HG02610 (cell line): ENCODE results near the gene PRDM11.

Experiments
- ATAC-seq: cut with Tn5 transposase; IDR thresholded peaks from one replicate; pipeline ENCODE4 v1.9.1; 2021; ENCODE audit warnings: mild to moderate bottlenecking, moderate library complexity; ENCODE audit not compliant: unreplicated experiment

The PRDM11 gene

DNA sequence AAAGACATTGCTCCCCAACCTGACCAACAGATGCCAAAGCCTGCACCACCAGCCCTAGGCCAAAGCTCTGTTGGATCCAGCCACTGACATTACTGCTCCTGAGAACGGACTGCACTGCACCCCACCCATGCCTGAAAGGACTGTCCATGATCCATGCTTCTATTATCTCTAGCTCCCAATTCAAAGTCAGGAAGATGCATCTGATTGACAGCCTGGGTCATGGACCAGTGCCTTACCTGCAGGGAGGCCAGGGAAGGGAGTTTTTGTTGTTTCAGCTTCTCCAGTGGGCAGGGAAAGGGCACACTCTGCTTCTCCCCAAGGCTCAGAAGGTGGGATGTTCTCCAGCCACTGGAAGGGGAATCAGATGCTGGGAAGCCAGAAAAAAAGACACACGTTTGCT, 4.8 kb upstream of the PRDM11 start:
- ATAC-seq = no peak

DNA sequence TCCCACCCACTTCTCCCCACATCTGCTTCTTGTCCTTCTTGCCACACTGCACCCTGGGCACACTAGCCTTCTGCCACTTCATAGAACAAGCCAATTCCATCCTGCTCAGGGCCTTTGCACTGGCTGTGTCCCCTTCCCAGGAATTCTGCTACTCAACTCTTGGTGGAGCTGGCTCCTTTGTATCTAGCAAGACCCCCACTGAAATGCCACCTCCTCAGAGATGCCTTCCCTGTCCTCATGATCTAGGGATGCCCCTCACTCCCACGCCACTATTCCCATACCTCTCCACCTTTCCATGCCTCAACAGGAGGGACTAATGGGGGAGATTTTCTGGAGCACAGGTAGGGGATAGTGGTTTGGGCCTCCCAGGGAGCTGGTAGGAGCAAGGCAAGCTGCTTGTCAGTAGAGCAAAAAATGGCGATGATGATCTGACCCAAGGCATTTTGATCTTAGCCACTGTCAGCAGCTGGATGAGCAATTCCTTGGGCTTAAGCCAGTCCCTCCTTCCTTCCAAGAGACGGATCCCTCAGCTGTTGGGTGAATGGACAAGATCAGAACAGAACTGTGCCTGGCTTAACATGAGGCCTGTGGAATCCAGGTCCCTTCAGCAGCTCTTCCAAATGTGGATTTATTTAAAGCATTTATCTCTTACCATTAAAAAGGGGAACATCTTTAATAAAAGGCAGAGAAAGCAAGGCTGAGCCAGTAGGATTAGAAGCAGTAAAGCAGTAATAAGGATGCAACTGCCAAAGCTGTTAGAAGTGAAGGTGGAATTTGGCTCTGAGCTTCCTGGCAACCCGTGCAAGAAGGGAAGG, 4.0 kb upstream of the PRDM11 start:
- ATAC-seq = no peak

DNA sequence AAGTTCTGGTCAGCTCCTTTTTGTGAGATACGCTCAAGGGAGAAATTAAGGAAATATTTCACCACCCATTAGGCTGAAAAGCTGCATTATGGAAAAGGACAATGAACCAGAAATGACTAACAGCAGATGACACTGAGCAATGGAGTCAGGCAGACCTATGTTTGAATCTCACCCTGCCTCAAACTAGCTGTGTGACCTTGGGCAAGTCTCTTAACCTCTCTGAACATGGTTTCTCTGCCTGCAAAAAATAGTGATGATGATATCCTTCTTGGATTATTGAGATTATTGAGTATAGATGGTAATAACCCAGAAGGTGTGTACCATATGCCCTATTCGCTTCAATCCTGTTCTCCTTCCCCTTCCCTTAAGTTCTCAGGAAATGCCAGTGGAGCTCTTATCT, 2.9 kb upstream of the PRDM11 start:
- no peak for ATAC-seq

DNA sequence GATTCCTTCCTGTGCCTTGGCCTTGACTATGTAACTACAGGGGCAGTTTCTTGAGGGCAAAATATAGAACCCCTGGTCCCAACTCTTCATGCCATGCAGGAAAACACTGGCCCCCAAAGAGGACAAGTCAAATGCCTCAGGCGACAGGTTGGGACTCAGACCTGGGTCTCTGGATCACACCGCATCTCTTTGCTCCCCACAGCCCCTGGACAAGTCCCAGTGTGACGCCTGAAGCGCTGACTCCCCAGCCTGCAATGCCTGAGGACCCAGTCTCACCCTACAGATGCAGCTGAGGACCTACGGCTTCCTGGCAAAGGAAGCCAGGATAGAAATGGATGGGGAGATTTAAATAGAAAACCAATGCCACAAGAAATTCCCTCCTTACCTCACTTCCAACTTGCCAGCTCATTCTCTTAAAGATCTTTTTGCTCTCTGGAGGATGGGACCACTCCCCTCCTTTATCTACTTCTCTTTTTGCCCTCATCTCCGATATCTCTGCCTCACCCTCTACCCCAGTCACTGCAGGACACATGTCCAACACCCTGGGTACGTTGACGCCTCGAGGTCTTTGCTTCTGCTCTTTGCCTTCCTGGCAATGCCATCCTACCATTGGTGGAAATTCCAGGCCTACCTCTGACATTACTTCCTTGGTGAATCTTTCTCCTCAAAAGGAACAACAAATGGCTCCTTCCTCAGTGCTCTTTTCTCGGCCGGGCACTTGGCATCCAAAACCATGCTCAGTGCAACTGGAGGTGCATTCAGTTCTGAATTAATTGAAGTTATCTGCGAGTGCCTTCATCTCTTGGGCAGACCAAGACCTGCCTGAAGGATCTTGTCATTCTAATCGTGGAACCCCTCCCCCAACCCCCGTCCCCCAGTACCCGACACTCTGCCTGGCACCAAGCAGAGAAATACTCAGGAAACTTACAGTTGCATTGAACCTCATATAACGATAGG, 2.0 kb upstream of the PRDM11 start:
- ATAC-seq = no peak

DNA sequence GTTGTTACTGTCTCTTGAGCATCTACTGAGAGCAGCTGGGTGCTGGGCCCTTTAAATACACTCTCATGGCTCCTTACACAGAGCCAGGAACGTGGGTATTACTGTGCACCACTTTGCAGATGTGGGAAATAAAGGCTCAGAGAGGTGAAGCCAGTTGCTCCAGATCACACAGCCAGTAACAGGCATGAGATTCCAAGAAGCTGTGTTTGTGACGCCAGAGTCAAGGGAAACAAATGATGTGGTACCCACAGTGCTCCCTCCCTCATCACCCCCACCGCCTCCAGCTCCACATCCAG, 1.4 kb upstream of the PRDM11 start:
- no peak for ATAC-seq

DNA sequence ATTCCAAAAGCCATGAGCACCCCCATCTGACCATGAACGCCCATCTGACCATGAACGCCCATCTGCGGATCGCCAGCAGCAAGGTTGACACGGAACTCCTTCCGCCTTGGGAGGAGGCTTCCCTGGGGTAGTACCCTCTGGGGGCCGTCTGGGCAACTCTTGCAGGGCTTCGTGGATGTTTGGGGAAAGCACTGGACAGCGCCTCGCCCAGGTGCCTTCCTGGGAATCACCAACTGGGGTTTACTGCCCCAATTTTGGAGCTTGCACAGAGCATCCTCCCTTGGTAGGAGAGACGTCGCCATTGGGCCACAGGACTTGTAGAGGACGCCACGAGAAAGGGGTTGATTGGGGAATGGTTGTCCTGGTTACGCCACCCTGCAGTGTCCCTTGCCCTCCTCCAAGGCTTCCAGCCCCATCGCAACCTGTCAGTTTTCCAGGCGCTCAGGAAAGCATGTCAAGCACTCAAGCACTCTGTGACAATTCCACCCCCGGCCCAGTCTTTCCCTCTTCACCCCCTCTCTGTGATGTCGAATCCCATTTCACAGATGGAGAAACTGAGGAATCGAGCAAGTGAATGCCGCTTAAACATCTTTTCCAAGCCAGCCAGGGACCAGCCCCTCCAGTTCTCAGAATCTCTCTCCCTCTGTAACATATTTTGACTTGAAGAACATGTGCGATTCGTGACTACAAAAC, 914 bp upstream of the PRDM11 start:
- ATAC-seq = no peak

DNA sequence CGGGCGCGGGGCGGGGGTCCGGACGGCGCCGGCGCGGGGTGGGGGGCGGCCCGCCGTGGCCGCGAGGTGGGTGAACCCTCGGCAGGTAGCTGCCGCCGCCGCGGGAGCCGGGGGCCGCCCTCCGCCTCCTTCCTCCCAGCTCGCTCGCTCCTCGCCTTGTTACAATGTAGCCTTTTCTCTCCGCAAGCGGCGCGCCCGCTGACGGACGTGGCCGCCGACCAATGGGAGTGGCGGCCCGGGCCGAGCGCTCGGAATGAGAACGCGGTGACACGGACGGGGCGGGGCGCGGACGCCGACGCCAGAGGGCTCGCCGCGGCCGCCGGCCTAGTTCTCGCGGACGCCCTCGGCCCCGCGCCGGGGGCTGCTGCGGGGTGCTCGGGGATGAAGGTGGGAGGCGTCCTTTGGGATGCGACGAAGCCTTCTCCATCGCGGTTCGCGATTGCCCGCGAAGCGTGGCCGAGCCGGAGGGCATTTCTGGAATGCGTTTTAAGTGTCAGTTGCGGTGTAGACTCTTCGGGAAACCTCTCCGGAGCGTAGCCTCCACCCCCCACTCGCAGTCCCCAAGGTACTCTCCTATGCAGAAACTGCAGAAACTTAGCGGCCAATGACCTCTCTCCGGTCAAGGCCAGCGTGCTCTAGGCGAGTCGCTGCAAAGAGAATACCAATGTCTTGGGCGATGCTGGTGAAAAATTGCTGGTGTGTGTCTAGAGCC, 734 bp downstream of the PRDM11 start:
- ATAC-seq = peak; percentile 99

DNA sequence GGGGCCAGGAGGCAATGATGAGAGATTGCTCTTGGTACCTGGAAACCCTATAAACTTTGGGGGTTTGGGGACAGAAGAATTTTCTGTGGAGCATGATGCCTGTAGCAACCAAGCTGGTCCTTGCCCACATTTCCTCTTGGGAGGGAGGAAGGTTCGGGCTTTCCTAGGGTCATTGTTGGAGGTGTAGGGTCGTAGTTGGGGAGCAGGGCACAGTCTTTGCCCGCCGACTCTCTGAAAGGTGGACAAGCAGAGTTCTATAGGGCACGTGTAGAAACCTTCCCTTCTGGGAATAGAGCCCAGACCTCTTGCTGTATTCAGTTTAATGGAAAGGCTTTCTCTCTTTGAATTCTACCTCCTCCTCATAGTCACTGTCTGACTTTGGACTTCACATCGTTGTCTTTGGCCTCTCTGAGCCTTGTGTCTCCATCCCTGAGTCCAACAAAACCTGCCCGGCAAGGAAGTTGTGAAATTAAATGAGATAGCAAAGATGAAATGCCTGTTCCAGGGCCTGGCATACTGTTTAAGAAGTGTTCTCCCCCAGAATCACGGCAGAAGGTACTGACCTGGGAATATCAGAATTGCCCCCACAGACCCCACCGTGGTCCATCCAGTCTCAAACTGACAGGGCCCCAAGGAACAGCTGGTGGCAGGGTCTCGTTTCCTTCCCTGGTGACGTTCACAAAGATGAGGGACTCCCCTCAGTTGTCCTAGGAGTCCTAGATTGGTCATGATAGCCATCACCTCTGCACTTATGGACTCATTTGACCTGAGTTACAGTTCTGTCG, 1.6 kb downstream of the PRDM11 start:
- no peak for ATAC-seq

DNA sequence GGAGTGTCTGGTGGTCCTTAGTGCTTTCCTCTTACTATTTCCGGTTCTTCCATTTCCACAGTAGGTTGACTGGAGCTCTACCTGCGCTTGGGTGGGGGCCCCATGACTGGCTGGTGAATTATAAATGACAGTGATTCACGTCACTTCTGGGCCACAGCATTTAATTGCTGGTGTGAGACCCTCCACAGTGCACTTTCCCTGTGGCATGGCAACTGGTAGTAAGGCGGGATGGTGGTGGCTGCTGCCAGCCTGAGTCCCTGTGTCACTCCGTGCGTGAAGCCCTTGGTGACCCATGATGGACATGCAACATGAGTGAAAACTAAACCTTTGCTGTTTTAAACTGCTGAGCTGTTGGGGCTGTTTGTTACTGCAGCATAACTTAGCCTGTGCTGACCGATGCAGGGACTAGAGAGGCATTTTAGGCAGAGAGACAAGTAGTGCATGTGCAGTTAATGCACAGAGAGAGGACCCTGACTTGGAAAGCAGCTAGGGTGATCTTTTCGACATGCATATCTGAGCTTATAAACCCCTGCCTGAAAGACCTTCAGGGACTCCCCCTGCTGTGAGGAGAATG, 3.1 kb downstream of the PRDM11 start:
- ATAC-seq = no peak

DNA sequence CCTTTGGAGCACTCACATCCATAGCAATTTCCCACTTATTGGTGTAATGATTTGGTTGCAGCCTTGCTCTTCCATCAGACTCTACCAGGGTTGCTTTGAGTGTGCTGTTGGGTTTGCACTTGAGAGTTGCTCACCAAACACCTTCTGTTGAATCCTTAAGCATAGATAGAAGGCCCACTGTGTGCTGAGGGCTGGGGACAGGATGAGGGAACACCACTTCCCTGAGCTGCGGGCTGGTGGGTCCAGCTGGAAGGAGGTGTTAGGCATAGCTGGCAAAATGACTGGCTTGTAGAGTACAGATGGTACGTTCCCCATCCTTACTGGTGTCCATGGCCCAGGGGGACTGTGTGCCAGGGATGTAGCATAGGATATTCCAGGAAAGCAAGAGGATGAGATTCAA, 3.9 kb downstream of the PRDM11 start:
- no peak for ATAC-seq

DNA sequence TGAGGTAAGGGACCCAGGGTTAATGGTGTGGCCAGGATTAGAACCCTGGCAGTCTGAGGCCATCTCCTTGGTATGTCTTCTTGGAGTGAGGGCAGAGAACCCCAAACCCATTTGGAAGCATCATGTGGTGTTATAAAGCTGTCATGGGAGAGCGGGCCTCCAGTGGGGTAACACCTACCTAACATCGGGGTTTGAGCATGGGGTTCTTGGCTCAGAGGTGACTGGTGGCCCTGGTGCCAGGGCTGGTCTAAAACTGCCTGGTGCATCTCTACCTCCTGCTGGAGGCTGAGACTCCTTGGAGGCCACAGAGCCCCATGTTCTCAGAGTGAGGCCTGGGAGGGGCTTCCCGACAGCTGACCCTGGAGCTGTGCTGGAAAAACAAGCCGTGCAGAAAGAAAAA, 4.5 kb downstream of the PRDM11 start:
- no peak for ATAC-seq

DNA sequence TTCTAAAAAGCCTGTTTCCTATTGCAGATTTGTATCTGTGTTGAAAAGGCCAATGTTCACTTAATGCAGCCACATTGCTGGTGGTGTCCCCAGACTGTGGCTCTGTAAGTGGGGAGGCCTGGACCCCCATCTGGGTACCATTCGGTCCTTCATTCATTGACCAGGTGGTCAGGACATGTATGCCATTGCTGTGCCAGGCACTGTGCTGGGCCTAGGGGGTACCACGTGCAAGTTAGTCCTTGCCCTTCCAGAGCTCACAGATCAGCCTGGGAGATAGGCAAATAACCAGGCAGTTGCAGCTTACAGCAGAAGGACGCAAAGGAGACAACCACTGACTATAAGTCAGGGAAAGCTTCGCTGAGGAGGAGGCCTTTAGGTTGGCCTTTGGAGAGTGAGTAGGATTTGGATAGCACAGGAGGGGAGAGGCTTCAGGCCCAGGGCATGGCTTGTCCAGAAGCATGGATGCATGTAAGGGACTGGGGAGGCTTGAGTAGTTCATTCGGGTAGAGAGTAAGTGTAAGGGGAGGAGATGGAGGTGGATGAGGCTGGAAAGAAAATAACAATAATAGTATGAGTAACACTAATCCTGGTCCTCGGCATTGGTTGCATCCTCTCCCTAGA, 5.0 kb downstream of the PRDM11 start:
- ATAC-seq = no peak

DNA sequence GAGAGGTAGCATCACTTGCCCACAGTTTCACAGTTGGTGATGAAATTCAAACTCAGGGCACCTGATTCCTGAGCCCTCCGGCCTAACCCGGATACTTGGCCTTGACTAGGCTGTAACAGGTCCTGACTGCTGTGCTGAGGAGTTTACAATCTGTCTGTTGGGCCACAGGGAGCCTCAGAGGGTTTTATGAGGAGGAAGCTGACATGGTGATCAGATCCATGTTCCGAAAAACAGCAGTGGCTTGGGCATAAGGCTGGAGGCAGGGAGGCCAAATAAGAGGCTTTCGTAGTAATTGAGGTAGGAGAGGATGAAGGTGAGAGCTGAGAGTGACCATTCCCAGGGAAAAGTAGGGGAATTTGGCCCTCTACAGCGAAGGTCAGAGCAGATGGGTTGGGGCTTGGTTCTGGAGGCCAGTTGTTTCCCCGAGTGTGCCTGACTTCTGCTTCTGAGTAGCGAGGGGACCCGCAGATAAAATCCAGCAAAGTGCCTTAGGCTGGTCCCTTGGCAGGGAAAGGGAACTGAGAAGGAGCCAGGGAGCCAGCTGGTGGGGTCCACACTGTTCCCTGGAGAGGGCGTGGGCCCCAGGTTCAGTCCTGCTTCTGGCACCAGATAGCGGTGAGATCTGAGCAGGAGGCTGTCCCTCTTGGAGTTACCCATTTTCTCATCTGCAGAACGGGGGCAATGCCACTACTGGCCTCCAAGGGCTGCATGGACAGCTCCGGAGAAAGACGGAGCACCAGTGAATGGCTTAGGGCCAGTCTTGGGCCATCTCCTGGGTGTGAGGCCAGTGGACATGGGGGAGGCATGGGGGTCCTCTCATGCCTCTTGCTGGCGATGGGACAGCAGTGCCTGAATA, 6.5 kb downstream of the PRDM11 start:
- no peak for ATAC-seq

DNA sequence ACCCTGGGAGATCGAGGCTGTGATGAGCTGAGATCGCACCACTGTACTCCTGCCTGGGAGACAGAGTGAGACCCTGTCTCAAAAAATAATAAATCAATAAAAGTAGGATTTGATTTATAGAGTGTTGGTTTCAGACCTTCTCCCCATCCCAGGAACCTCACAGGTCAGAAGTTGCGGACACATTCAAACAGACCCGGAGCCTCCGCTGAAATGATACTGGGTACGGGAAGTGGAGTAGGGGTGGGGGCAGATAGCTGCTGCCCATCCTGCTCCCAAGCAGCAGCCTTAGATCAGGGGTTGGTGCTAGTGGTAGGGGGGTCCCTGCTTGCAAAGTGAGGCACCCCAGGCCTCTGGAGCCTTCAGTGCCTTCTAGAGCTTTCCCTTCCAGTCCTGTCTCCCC, 7.8 kb downstream of the PRDM11 start:
- no peak for ATAC-seq

DNA sequence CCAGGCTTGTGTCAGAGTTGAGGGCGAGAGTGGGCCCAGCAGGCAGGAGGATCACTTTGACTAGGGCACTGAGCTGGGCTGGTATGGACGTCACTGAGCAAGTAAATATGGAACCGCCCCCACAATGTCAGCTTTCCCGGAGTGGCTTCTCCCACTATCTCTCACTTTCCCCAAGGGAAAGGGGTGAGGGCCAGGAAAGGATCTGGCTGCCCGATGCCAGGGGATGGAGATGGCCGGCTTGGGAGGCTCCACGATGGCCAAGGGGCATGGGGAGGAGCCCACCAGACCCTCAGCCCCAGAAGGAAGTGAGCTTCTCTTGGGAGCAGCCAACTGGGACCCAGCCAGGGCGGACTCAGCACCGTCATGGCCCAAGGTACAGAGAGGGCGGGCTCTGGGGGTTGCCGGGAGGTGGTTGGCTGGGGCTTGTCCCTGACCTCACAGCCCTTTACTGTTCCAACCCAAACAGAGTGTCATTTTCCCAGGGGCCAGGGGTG, 8.7 kb downstream of the PRDM11 start:
- no peak for ATAC-seq

DNA sequence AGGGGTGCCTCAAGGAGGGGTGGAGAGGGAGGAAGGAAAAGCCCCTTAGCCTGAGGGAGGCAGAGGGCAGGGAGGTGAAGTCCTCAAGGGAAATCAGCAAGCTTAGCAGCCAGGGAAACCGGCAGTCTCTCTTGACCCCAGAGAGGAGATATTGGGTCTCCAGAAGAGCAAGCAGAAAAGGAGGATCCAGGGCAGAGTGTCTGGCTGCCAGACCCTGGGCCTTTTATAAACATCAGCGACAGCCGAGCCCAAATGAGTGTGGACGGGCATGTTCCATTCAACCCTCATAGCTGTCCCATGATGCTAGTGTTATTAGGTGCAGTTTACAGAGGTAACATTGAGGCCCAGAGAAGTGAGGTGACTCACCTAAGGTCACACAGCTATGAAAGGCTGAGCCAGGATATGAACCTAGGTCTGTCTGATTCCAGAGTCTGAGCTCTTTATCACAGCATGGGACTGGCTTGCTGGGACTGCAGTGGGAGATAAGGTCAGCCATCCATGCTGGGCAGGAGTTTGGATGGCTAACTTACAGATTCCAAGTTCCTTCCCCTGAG, 9.3 kb downstream of the PRDM11 start:
- ATAC-seq = no peak

DNA sequence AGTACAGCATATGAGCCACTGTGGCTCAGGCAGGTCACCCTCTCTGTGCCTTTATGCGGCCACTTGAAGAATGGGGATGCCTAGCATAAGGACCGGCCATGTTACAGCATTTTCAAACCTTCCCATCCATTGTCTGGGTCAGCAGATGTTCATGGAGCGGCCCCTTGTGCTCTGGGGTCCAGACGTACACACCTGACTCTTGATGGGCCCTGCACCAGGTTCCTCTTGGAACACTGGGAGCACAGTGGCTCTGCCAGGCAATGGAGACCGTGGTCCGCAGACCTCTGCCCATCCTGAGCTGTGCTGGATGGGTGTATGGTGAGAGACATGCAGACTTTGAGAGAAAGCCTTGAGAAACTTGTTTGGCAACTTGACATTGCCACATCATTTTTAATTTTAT, 9.8 kb downstream of the PRDM11 start:
- no peak for ATAC-seq

DNA sequence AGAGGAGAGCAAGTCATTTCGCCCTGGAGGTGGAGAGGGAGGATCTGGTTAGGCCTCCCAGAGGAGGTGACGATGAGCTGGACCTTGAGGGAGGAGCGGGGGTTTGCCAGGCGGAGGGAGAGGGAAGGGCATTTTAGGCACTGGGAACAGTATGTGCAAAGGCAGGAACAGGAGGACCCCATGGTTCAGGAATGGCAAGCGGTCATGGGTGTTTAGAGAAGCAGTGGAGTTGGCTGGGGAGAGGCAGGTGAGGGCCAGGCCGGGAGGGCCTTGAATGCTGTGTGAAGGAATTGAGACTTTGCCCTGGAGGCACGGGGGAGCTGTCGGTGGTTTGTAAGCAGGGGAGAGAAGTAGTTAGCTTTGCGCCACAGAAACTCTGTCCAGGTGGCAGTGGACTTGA, 10.3 kb downstream of the PRDM11 start:
- no peak for ATAC-seq
